Fibroblast of skin of right biceps (primary cell): Measurements from ENCODE around the gene SDSL.

Source experiments
- DNase-seq: peaks from one replicate; pipeline ENCODE4 v3.0.0-alpha.2; 2013

The SDSL gene

GRCh38 chr12:113452458-113452857 is 30.3 kb downstream of the SDSL start:
- DNase-seq = no peak

- no peak for DNase-seq
Observed at GRCh38 chr12:113453330-113453729, 31.1 kb downstream of the SDSL start.

DNA sequence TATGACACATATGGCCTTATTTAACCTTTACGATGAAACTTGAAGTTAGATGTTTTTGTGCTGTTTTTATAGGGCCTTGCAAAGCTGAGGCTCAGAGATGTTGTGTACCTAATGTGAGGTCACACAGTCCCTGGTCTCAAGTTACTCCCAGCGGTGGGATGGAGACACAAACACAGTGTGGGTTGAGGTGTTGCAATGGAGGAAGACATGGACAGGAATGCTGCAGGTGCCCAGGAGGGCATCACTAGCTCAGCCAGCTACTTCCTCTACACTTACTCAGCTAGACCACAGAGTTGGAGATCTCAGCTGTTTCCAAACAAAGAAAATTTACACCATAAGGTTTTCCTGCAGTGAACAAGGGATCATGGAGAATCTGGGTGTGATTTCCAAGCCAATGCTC is 34.0 kb downstream of the SDSL start:
- no peak for DNase-seq

- no peak for DNase-seq
Observed at GRCh38 chr12:113456761-113457160, 34.6 kb downstream of the SDSL start.

GRCh38 chr12:113457185-113457584 is 35.0 kb downstream of the SDSL start:
- no peak for DNase-seq

- DNase-seq = no peak
Observed at GRCh38 chr12:113457710-113458109, 35.5 kb downstream of the SDSL start.

DNA sequence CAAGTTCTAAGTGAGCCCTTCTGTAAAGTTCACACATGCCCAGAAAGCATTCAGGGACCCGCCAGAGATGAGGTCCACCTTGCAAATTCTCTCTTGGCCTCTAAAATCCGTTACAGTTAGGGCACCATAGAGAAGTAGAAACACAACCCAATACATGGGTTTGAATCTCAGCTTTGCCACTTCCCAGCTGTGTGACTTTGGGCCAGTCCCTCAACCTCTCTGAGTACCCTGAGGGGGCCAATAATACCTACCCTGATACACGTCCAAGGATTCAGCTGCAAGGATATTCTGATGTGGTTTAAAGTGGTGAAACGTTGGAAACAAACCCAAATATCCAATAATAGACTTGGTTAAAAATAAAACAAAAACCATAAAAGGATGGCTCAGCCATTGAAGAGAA is 37.8 kb downstream of the SDSL start:
- no peak for DNase-seq

DNA sequence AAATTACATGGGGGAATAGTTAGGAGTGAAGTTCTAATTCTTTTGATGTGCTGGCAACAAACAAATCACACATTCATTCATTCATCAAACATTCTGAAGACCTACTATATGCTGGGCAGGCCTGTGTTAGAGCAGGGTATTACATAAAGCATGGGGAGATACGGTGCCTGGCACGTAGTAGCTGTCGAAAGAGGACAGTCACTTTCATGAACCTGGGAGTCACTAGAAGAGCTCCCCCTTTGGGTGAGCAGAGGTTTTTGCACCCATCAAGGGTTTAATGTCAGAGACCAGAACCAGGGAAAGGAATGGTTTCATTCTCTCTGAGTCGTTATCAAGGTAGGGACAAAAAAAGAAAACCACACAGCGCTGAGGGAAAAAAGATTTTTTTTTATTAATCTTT is 39.5 kb downstream of the SDSL start:
- peak; percentile 22 for DNase-seq

DNA sequence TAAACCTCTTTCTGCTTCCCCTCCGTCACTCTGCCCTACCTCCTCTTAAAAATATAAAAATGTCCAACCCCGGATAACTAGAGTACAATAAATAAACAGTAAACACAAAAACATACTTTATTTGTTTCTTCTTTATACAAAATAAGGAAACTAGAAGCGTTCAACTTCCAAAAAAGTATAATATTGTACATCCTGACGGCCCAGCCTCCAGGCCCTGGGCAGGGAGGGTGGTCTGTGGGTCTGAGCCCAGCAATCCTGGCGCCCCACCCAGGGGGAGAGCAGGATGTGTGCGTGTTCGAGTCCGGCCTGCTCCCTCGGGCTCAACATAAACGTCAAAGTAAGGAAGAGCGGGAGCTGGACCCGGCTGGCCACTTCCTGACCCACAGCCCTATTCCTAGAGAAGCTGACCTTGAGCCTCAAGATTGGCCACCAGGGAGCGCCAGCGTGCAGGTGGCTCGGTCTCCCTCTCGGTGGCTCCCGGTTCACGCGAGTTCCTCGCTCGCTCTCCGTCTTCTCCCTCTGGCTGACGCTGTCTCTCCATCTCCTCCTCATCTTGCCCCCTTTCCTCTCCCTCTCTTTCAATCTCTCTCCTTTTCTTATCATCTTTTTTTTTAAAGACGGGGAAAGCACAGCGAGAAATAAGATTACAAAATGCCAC is 40.1 kb downstream of the SDSL start:
- DNase-seq = peak; percentile 61

DNA sequence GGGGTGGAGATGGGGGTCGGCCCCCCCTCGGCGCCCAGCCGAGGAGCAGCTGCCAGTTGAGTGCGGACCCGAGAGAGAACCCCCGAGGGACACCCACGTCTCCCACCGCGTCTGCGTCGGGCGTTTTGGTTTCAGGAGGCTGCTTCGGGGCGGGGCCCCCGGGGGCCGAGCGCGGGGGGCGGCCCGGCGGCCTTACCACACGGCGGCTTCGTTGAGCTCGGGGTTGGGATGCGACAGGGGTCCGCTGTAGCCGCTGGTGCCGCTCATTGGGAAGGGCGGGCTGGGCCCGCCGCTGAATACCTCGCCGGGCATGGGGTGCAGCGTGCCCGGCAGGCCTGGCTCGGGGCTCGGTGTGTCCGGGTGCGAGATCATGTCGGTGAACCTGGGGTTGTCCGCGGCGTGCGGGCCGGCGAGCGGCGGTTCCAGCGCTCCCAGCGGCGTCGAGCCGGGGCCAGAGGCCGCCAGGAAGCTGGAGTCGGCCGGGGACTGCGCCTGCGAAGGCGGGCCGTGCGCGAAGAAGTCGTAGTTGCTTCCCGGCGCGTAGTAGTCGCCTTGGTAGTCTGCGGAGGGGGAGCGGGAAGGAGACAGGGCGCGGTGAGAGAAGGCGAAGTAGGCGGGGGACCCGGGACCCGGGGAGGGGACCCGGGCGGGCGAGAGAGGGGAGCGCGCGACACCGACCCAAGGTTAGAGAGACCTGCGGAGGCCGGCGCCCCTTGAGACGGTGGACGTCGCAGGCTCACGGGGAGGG is 41.0 kb downstream of the SDSL start:
- no peak for DNase-seq

GRCh38 chr12:113463746-113464451 is 41.7 kb downstream of the SDSL start:
- DNase-seq = no peak

DNA sequence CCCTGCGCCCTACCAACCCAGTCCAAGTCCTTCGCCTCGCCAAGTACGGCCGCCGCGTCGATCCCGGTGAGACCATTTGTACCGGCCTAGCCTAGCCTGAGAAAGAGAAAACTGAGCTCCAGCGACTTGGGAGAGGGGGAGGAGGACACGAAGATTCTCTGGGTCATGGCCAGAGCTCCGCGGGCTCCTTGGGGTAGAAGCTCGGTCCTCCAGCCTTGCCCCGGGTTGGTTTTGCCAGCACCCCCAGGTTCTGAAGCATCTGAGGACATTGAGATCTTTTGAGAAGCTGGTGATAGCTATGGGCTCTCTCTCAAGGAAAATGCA is 42.2 kb downstream of the SDSL start:
- no peak for DNase-seq

DNA sequence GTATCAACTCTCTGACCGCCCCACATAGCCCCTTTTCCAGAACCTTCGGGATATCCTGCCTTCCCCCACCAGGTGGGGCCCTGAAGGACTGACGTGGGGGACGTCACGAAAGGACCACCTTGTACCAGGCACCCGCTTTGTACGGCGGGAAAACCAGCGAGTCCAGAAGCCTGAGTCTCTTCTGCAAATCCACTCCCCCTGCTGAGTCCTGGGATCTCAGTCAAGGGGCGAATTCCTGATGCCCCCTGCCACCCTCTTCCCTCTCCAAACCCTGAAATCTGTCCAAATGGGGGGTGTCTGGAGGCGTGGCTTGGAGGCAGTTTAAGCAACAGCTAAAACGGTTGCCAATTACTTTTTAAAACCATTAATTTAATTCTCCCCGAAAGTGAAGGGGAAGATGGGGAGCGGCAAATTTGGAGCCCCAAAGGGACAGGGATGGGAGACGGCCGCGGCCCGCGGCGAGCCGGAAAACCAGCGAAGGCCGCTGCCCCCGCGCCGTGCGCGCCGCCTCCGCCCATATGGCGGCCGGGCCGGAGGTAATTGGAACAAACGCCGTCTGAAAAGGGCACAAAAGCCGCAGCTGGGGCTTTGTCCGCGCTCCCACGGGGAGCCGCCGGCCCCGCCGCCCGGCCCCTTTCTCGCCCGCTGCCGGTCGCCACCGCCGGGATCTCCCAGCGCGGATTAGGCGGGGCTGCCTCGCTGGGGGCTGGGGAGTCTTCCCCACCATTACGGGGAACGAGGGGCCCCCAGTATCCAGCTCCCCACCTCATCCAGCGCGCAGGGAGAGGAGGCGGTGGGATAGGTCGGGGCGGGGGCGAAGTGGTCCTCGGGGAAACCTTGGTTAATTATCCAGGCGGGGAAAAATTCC is 42.9 kb downstream of the SDSL start:
- no peak for DNase-seq

DNA sequence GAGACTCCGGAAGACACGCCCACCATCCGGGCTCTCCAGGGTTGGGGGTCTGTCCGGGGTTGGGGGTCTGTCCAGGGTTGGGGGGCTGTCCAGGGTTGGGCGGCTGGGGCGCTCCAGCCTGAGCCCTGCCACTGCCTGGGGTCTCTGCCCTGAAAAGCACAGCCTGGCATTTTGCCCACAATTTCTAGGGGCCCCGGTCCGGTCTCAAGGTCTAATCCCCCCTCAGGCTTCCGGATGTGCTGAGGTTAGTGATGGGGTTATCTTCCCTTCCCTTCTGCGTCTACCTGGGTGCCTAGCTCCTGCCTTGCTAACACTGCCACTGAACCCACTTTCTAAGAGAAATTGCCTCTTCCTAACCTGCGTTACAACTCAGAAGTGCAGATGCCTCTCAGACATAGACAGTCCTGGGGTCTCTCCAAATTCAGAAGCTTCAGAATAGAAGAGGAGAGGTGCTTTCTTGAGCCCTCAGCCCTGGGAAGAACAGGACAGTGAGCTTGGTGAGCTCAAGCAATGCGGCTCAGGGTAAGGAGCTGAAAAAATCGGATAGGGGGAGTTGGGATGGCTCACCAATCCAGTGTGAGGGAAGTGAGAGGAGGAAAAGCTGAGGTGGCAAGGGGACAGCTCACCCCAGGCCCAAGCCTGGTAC is 43.8 kb downstream of the SDSL start:
- DNase-seq = no peak

DNA sequence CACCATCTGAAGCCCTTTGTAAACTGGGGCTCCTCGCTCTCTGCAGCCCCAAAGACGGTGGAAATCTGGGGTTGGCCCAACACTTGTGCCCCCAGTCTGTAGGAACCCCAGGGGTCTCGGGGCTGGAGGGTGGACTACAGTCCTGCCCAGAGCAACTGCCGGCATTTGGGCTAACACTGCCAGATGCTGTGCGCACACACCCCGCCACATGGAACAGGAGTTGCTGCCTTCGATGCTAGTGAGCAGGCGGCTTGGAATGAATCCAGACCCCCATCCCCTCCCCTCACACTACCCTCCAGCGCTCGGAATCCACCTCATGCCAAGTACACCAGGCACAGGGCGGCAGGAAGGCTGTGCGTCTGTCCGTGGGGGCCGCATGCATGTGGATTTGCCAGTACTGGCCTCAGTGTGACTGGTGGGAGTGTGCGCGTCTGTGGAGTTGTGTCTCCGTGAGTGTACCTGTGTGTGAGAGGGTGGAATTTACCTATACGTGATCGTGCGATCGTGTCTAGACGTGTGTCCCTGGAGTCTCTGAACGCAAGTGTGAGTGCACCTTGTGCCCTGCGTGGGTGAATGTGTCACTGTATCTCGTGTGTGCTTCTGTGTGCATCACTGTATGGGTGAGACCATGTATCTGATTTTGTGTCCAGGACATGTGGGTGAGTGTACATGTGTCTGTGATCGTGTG is 44.4 kb downstream of the SDSL start:
- DNase-seq = no peak

DNA sequence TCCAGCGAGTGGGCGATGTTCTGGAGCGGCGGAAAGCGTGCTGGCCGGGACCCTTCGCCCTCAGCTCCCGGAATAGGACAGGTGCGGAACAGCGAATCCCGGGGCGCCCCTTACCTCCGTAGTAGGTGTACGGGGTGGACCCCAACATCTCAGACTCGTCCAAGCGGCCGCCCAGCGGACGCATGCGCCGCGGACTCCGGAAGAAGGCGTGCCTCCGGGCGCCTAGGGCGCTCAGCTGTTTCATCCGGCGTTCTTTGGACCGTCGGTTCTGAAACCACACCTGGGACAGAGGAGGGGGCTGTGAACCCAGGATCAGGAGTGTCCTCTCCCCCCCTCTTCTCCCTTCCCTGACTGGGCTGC is 44.9 kb downstream of the SDSL start:
- no peak for DNase-seq

GRCh38 chr12:113467502-113468364 is 45.6 kb downstream of the SDSL start:
- no peak for DNase-seq

- no peak for DNase-seq
Observed at GRCh38 chr12:113468365-113469223, 46.4 kb downstream of the SDSL start.

DNA sequence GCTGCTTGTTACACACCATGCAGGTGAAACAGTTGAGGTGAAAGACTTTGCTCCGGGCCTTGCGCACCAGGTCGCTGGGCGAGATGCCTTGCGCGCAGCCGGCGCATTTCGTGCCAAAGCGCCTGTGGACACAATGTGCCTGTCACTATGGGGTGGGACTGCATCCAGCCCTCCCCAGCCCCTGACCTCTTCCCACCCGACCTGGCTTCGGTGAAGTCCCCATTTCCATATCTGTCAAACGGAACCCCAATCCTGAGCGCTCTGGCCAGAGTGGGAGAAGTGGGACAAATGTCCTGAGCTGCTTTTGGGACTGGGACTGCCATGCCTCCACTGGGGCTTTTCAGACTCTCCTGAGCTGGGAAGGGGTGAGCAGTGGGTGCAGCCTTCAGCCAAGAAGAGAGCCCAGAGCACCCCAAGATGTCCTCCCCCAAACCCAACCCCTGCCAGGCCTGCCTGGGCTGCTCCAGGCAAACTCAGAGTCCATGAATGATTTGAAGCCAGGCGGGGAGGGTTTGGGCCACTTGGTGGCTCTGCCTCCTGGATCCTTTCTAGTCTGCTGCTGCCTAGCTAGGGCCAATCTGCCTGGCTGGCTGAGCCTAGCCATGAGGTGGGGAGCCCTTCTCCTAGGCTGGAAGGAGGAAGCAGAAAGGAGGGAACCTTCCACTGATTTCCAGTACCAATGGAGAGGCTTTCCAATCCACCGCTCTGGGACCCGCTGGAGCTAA is 47.2 kb downstream of the SDSL start:
- DNase-seq = no peak
